Measurements from ENCODE around the gene API5.
"Not testable (repeated sequence)": the region's sequence is repeated elsewhere in the genome, so short reads cannot be mapped to it uniquely, and the experiment has no call there.

API5 gene

DNA sequence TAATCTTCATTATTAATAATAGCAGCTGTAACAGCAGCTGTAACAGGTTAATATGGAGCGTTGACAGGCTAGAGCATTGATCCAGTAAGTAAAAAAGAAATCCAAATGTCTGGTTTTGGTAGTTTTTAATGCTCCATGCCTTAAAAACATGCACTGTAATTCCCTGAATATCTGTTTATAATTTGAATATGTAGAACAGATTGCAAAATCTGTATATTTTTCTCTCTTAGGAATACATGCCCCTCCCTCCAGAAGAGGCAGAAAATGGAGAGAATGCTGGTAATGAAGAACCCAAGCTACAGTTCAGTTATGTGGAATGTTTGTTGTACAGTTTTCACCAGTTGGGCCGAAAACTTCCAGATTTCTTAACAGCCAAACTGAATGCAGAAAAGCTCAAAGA lies 16.7 kb downstream of the API5 start:
- TF ChIP-seq, protein P1, sequence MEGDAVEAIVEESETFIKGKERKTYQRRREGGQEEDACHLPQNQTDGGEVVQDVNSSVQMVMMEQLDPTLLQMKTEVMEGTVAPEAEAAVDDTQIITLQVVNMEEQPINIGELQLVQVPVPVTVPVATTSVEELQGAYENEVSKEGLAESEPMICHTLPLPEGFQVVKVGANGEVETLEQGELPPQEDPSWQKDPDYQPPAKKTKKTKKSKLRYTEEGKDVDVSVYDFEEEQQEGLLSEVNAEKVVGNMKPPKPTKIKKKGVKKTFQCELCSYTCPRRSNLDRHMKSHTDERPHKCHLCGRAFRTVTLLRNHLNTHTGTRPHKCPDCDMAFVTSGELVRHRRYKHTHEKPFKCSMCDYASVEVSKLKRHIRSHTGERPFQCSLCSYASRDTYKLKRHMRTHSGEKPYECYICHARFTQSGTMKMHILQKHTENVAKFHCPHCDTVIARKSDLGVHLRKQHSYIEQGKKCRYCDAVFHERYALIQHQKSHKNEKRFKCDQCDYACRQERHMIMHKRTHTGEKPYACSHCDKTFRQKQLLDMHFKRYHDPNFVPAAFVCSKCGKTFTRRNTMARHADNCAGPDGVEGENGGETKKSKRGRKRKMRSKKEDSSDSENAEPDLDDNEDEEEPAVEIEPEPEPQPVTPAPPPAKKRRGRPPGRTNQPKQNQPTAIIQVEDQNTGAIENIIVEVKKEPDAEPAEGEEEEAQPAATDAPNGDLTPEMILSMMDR (IDR thresholded peaks at IDR 0.05; ENCODE audit: insufficient read depth, low read depth, low read length, missing control alignments) = no peak
- no peak overlapping the region for H3K4me3 ChIP-seq (ENCODE audit: low read depth, low read length)
- DNase-seq (ENCODE audit: low read depth) = no peak

DNA sequence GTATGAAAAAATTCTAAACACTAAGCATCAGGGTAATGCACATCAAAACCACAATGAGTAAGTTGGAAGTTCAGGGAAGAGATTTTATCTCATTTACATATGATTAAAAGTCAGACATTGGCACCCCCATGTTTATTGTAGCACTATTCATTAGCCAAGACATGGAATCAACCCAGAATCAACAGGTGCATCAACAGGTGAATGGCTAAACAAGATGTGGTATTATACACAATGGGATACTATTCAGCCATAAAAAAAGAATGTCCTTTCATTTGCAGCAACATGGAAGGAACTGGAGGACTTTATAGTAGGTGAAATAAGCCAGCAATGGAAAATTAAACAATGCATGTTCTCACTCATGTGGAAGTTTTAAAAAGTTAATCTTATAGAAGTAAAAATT lies 29.4 kb downstream of the API5 start:
- TF ChIP-seq, protein P1 (IDR thresholded peaks at IDR 0.05; ENCODE audit: insufficient read depth, low read depth, low read length, missing control alignments) = no peak
- no peak for DNase-seq (ENCODE audit: low read depth)
- H3K4me3 ChIP-seq (ENCODE audit: low read depth, low read length) = no peak overlapping the region

DNA sequence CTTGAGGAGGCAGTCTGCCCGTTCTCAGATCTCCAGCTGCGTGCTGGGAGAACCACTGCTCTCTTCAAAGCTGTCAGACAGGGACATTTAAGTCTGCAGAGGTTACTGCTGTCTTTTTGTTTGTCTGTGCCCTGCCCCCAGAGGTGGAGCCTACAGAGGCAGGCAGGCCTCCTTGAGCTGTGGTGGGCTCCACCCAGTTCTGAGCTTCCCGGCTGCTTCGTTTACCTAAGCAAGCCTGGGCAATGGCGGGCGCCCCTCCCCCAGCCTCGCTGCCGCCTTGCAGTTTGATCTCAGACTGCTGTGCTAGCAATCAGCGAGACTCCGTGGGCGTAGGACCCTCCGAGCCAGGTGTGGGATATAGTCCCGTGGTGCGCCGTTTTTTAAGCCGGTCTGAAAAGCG lies 39.6 kb downstream of the API5 start:
- not testable (repeated sequence) for H3K4me3 ChIP-seq (ENCODE audit: low read depth, low read length)

DNA sequence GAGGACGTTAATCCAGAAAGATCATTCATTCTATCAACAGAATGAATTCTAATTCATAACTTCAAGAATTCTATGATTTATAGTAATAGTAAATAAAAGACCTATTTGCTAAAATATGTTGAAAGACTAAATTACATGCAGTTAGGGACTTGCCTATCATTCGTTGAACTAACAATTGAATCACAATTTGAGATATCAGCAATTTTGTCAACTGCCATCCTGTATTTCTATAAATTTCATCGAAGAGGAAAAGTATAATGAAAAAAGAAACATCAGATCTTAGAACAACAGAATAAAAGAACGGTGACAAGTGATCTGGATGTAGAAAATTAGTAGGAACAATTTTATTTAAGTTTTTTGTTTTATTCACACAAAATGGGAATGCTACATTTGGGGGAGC lies 42.5 kb downstream of the API5 start:
- DNase-seq (ENCODE audit: low read depth) = no peak
- no peak overlapping the region for H3K4me3 ChIP-seq (ENCODE audit: low read depth, low read length)
- TF ChIP-seq, protein P1 (IDR thresholded peaks at IDR 0.05; ENCODE audit: insufficient read depth, low read depth, low read length, missing control alignments) = no peak

More for the DNA sequence above, 39.6 kb downstream of the API5 start:
- DNase-seq (ENCODE audit: low read depth) = not testable (repeated sequence)

DNA sequence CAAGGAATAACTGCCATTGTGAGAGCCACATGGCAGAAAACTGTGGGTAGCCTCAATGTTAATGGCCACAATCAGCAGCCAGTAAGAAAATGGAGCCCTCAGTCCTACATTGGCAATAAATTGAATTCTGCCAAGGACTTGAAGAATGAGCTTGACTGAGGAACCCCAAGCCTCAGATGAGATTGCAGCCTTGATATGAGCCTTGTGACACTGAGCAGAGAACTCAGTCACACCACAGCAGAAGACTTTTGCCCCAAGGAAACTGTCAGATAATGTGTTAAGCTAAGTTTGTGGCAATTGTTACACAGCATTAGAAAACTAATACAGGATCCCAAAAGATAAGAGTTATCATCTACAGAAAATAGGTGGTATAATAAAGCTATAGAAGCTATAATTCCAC lies 44.5 kb downstream of the API5 start:
- TF ChIP-seq, protein P1 (IDR thresholded peaks at IDR 0.05; ENCODE audit: insufficient read depth, low read depth, low read length, missing control alignments) = no peak
- no peak for DNase-seq (ENCODE audit: low read depth)
- H3K4me3 ChIP-seq (ENCODE audit: low read depth, low read length) = no peak overlapping the region

DNA sequence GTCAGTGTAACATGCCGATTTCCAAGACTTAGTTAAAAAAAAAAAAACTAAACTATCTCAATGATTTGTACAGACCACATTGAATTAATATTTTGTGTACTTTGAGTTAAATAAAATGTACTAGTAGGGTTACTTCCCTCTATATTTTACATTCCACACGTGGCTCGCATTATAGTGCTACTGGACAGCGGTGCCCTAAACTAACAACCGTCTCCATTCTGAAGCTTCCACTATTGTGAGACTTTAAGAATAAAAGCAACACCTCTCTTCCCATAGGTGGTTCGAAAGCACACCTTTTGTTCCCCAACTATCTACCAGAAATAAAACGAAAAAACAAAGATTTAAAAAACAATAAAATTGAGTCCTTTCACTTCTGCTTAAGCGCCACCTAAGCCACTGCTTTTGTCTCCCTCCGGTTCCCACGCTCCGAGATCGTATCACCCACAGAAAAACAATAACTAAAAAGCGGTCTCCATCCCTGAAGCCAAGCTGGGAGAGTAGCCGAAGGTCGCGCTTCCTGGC lies 46.5 kb downstream of the API5 start:
- TF ChIP-seq, protein P1 (IDR thresholded peaks at IDR 0.05; ENCODE audit: insufficient read depth, low read depth, low read length, missing control alignments) = no peak
- peak overlapping the region; percentile 85 for H3K4me3 ChIP-seq (ENCODE audit: low read depth, low read length)
- no peak for DNase-seq (ENCODE audit: low read depth)

DNA sequence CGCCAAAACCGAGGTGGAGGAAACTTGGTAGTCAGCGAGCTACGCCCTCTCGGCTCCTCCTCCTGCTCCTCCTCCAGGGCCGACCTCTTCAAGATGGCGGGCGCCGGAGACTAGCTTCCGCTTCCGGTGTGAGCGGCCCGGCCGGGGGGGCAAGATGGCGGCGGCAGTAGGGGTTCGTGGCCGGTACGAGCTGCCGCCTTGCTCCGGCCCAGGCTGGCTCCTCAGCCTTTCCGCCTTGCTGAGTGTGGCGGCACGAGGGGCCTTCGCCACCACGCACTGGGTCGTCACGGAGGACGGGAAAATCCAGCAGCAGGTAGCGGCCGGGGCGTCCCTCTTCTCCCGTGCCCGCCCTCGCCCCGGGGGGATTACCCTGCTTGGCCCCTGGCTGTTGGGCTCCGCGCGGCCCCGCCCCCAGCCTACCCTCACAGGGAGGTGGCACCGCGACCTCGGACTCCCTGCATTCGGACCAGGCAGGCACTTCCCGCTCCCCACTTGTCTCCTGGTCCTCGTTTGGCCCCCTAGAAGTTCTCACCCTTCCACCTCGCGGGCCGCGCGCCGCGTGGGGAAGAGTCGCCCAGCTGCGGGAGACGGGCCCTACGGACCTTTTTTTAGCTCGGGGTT lies 47.1 kb downstream of the API5 start, which contains the start of gene TTC17:
TSS of gene TTC17 (plus strand) at position 120 of the 621 bp plus-strand sequence. CDS start at position 155, 35 bp downstream.
- H3K4me3 ChIP-seq (ENCODE audit: low read depth, low read length) = peak within 1 kb of the TSS; percentile 85
- TF ChIP-seq, protein P1 (IDR thresholded peaks at IDR 0.05; ENCODE audit: insufficient read depth, low read depth, low read length, missing control alignments) = no peak
- DNase-seq (ENCODE audit: low read depth) = peak; percentile 96

Measured in GM12865 (cell line).